Right lobe of liver (tissue), 4 donors: ENCODE measurements around the gene ZNF609.

ENCODE experiments used
- POLR2A ChIP-seq: fragments of 450-650 bp; IDR thresholded peaks from one replicate; pipeline ENCODE4 v1.6.1; 2017; ENCODE audit warnings: antibody characterized with exemption, mild to moderate bottlenecking
- TF ChIP-seq, protein P1 (sequence below), 4 donors: fragments of 200-600 bp in 3 of 4; fragments of 450-650 bp in 1 of 4; IDR thresholded peaks; one replicate each; pipeline versions ENCODE4 v1.5.1 to v1.8.0; 2016 to 2022; ENCODE audit warnings: antibody characterized with exemption in 4 of 4, mild to moderate bottlenecking in 2 of 4
- donor health status: DM: no; HTN: no; CAD: no.
- donor health status: DM: no; HTN: no; CAD: no.
- donor health status: DM: no; HTN: yes; CAD: no.

DNA sequence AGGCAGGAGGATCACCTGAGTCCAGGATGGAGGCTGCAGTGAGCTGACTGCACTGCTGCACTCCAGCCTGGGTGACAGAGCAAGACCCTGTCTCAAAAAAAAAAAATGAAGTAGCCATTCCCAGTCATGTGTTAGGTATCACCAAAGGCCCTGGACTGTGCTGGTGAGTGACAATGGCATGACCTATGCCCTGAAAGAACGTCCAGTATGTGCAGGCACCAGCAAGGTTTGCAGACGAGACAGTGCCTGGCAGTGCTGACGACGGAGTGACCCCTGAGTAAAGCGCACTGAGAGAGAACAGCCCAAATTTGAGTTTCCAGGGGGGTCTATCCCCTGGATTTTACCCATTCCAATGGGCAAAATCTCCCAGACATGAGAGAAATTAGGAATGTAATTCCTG, 269.8 kb downstream of the ZNF609 start:
- no peak for TF ChIP-seq POLR2A
- TF ChIP-seq, protein P1, sequence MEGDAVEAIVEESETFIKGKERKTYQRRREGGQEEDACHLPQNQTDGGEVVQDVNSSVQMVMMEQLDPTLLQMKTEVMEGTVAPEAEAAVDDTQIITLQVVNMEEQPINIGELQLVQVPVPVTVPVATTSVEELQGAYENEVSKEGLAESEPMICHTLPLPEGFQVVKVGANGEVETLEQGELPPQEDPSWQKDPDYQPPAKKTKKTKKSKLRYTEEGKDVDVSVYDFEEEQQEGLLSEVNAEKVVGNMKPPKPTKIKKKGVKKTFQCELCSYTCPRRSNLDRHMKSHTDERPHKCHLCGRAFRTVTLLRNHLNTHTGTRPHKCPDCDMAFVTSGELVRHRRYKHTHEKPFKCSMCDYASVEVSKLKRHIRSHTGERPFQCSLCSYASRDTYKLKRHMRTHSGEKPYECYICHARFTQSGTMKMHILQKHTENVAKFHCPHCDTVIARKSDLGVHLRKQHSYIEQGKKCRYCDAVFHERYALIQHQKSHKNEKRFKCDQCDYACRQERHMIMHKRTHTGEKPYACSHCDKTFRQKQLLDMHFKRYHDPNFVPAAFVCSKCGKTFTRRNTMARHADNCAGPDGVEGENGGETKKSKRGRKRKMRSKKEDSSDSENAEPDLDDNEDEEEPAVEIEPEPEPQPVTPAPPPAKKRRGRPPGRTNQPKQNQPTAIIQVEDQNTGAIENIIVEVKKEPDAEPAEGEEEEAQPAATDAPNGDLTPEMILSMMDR (IDR thresholded peaks at IDR 0.05), result no peak
